Stimulated activated CD8-positive, alpha-beta memory T cell treated with anti-CD3 and anti-CD28 coated beads, Interleukin-7, amount 100 ng/mL, for 48 hours (primary cell): ENCODE results near the gene TENM4.
A peak's percentile ranks its signal among the peaks of the same experiment; 100 is the strongest.

Experiments
- DNase-seq, 2 donors: peaks; one replicate each; pipeline ENCODE4 v3.0.0-alpha.2; 2020; ENCODE audit warnings: low read depth in 1 of 2; ENCODE audit errors: extremely low read depth in 1 of 2

The TENM4 gene

GRCh38 chr11:78659326-78660270 is 781.2 kb downstream of the TENM4 start:
- no peak for DNase-seq

GRCh38 chr11:78657968-78658839 is 782.6 kb downstream of the TENM4 start:
- no peak for DNase-seq

DNA sequence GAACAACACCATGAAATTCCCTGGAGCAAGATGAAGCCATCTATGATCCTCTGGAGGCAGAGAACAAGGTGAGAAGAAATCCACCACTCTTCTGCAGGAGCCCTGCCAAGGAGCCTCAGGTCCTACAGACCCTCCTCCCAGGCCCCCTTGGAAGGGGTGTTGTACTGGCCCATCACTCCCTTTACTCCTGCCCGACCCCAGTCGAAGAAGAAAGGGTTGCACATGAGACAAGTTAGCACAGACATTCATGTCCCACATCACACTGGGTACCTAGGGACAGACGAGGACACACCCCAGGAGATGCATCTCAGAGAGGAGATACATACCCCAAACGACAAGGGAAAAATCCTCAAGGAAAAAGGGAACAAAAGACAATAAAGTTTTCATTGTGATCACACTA is 783.4 kb downstream of the TENM4 start:
- no peak for DNase-seq

DNA sequence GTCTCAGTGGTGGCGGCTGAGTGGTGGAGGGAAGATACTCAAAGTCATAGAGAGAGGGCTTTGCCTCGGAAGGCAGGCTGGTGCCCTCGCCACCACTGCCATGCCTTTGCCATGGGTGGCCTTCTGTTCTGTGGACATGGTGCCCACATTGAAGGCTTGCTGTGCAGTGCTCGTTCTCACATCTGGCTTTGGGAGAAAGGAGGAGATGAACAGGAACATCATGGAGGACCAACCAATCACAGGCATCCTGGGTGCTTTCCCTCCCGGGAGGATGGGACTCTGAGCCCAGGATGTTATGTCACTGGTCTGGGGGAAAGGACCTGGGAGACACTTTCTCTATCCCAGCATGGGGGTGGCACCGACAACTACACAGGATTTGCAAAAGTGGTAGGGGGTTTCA is 783.8 kb downstream of the TENM4 start:
- no peak for DNase-seq

GRCh38 chr11:78656327-78656726 is 784.5 kb downstream of the TENM4 start:
- no peak for DNase-seq

GRCh38 chr11:78655561-78655960 is 785.3 kb downstream of the TENM4 start:
- no peak for DNase-seq

GRCh38 chr11:78654866-78655265 is 786.0 kb downstream of the TENM4 start:
- no peak for DNase-seq

DNA sequence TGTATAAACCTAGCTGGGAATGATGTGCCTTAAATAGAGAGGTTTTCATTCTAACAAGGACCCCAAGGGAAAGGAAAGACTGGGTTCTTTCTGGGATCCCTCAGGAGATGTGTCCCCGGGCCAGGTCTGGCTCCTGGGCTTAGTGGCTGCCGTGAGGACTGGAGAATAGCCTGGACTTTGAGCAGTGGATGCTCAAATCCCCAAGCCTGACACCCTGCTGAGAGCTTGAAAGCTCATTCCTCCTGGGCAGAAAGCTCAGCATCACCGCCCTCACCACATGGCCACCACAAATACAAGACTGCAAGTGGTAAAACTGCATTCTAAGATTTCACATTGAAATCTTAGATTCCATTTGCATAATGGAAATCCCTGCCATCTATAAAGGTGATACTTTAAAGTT is 786.8 kb downstream of the TENM4 start:
- DNase-seq: no peak

DNA sequence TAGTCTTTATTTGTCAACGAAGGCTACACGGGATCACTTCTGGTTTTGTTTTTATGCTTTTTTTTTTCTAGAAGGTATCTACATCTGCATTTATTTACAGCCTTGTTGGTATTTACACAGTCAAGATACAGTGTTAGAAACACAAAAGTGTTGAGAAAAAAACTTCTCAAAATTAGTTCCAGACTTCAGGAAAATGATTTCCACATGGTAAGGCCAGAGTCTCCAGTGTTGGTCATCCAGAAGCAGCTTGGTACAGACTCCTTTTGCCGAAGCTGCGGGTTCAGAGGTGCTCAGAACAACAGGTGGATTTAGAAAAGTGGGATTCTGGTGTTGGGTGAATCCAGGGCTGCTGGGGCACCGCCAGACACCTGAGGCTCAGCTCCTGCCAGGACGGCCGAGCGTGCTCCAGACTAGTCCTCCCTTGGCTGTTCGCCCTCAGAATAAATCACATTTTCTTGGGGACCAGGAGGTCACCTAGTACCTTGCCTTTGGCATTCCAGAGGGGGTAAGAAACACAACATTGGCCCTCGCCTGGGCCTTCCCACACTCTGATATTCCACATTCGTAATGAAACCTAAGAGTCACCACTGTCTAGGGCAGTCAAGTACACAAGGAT is 787.4 kb downstream of the TENM4 start:
- DNase-seq: no peak

- DNase-seq: no peak
Measured at GRCh38 chr11:78652843-78653239, 788.0 kb downstream of the TENM4 start.

DNA sequence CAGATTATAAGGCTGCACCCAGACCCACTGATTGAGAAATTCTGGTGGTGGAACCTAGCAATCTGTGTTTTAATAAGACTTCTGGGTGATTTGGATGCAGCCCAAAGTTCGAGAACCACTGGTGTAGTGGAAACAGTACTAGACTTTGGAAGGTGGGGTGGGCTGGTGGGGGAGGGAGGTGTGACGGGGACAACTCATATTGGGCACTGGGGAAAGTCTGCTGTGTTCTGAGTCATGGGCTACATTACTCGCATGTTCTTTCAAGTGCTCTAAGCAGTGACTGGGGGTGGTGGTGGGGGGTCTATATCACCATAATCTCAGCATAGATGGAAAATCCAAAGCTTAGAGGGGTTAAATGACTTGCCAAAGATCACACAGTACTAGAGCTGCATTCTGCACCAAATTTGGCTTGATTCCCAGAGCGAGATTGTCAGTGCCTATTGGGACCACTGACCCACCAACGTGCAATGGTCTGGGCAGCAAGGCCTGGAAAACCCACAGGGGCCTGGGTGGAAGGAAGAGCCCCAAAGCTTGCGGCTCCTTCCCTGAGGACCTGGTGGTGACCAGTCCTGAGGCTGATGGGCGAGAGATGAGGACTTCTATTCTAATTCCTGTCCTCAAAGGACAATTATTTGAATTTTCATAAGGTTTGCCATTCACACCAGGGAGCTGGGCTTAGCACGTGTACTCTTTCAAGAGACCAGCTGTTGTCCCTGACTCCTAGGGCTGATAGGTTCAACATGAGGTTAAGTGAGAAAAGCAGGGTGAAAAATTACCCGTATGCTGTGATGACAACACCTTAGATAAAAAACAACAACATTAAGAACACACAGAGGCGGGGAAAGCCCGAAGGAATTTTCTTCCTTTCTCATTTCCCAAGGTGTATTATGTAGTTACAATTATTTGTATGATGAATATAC is 788.6 kb downstream of the TENM4 start:
- peak; percentile 26 to 55 for DNase-seq

DNA sequence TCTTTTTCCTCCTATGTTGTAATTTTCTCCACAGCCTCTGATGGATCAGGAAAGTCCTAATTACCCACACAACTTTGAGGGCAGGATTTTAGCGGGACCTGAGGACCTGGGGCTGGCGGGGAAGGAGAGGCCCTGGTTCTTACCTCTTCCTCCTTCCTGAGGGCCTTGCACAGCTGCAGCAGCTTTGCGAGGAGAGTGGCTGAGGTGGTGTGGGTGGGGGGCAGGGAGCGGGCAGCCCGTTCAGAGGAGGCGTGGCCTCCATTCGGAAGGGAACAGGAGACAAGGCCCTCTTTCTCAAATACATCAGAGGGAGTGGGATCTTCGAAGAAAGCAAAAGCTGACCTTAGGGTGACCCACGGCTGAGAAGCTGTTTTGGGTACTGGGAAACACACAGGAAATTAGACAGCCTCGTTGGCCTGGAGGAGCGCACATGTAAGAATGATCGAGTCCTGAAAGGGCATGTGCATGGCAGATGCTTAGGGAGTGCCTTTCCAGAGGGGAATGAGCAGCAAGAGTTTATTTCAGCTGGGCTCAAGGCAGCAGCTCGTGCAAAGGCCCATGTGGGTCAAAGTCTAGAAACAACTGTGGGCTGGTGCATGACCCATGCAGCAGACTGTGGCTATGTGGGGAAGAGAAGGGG is 789.6 kb downstream of the TENM4 start:
- DNase-seq: no peak

GRCh38 chr11:78649361-78650215 is 791.2 kb downstream of the TENM4 start:
- DNase-seq: no peak

GRCh38 chr11:78647986-78648875 is 792.6 kb downstream of the TENM4 start:
- DNase-seq: no peak

GRCh38 chr11:78647266-78647915 is 793.4 kb downstream of the TENM4 start:
- no peak for DNase-seq

GRCh38 chr11:78646564-78647185 is 794.2 kb downstream of the TENM4 start:
- DNase-seq: peak in 1 of 2 donors; percentile 25
